SK-N-SH (cell line): Measurements from ENCODE around the gene RASL11B. TPM values are rescaled to one million over a fixed set of nuclear protein-coding genes. Genes with fewer than 3 reads are reported as not detected.

Experiments
- CTCF ChIA-PET: fragments of 300-600, 350-600 bp; formaldehyde crosslinking; extraction: SDS; loops from one replicate; lab custom pipeline; 2021; lab: Yijun Ruan, JAX
- POLR2A ChIA-PET: fragments of 350-600 bp; sonication (Branson Sonifier 250); formaldehyde crosslinking; extraction: SDS; loops from one replicate; lab custom pipeline; 2020; ENCODE audit warnings: antibody characterized with exemption, inconsistent platforms; lab: Yijun Ruan, JAX
- DNase-seq: peaks from one replicate; pipeline ENCODE4 v3.0.0; 2012
- H2AFZ ChIP-seq: fragments of 200-600 bp; sonication (generic); 2 replicates; pipeline ENCODE4 v1.8.1; 2016; ENCODE audit warnings: antibody characterized with exemption, mild to moderate bottlenecking, low read depth
- H3F3A ChIP-seq: fragments of 200-600 bp; sonication (generic); replicated peaks from 2 replicates; pipeline ENCODE3; 2016; ENCODE audit warnings: antibody characterized with exemption, mild to moderate bottlenecking; ENCODE audit not compliant: insufficient read depth
- H3K27ac ChIP-seq, 2 experiments: fragments of 200-500 bp in 1 of 2; fragments of 200-600 bp in 1 of 2; sonication (Bioruptor generic) in 1 of 2; sonication (generic), shearing (Covaris generic) in 1 of 2; 2 replicates each; pipeline versions ENCODE4 v1.5.1 to v1.6.1; 2014 to 2016; ENCODE audit warnings: low read depth in 2 of 2, inconsistent platforms in 1 of 2, low read length in 1 of 2, mild to moderate bottlenecking in 1 of 2, mixed read lengths in 1 of 2
- H3K27me3 ChIP-seq: fragments of 200-600 bp; sonication (generic), shearing (Covaris generic); 2 replicates; pipeline ENCODE4 v1.6.1; 2016; ENCODE audit warnings: mixed run types; ENCODE audit not compliant: insufficient read depth
- H3K36me3 ChIP-seq, 2 experiments: fragments of 200-500 bp in 1 of 2; fragments of 200-600 bp in 1 of 2; sonication (Bioruptor generic) in 1 of 2; sonication (generic) in 1 of 2; replicated peaks in 1 of 2; 2 replicates each; pipeline versions ENCODE3 to v1.5.1; 2014 to 2016; ENCODE audit warnings: low read length in 1 of 2, mild to moderate bottlenecking in 1 of 2; ENCODE audit not compliant: insufficient read depth in 2 of 2, control insufficient read depth in 1 of 2
- H3K4me1 ChIP-seq, 2 experiments: fragments of 200-500 bp in 1 of 2; fragments of 200-600 bp in 1 of 2; sonication (Bioruptor generic) in 1 of 2; sonication (generic), shearing (Covaris generic) in 1 of 2; 2 replicates each; pipeline versions ENCODE4 v1.5.1 to v1.6.1; 2014 to 2016; ENCODE audit warnings: low read depth in 1 of 2, low read length in 1 of 2, mixed run types in 1 of 2; ENCODE audit not compliant: insufficient read depth in 2 of 2, control insufficient read depth in 1 of 2
- H3K4me2 ChIP-seq: fragments of 200-600 bp; sonication (generic), shearing (Covaris generic); 2 replicates; pipeline ENCODE4 v1.6.1; 2017; ENCODE audit warnings: mixed run types
- H3K4me3 ChIP-seq, 2 experiments: fragments of 200-500 bp in 1 of 2; fragments of 200-600 bp in 1 of 2; sonication (Bioruptor generic) in 1 of 2; sonication (generic), shearing (Covaris generic) in 1 of 2; 2 replicates each; pipeline versions ENCODE4 v1.5.1 to v1.8.1; 2014 to 2016; ENCODE audit warnings: low read depth in 2 of 2, inconsistent platforms in 1 of 2, low read length in 1 of 2, mild to moderate bottlenecking in 1 of 2, mixed read lengths in 1 of 2, moderate library complexity in 1 of 2
- H3K79me2 ChIP-seq: fragments of 200-600 bp; sonication (generic); 2 replicates; pipeline ENCODE4 v1.8.1; 2017; ENCODE audit warnings: mild to moderate bottlenecking; ENCODE audit not compliant: insufficient read depth
- H3K9ac ChIP-seq: fragments of 200-600 bp; sonication (generic); 2 replicates; pipeline ENCODE4 v1.6.1; 2017; ENCODE audit warnings: mixed run types
- H3K9me2 ChIP-seq: fragments of 200-600 bp; sonication (generic); 2 replicates; pipeline ENCODE4 v1.6.1; 2017; ENCODE audit warnings: mixed run types
- H3K9me3 ChIP-seq: fragments of 200-600 bp; sonication (generic); 2 replicates; pipeline ENCODE4 v1.6.1; 2017; ENCODE audit warnings: mixed run types, mild to moderate bottlenecking, moderate library complexity
- H4K20me1 ChIP-seq: fragments of 200-600 bp; sonication (generic); 2 replicates; pipeline ENCODE4 v1.6.1; 2017; ENCODE audit warnings: mild to moderate bottlenecking, mixed run types; ENCODE audit not compliant: insufficient read depth
- CHD2 ChIP-seq: fragments of 150-350 bp; IDR thresholded peaks from 2 replicates; pipeline ENCODE4 v1.6.1; 2018; ENCODE audit warnings: low read length; ENCODE audit not compliant: partially characterized antibody
- ELF1 ChIP-seq: IDR thresholded peaks from 2 replicates; pipeline ENCODE4 v1.4.0; 2012
- EP300 ChIP-seq, 2 experiments: IDR thresholded peaks; 2 replicates each; pipeline versions ENCODE4 v1.4.0 to v1.6.1; 2012; ENCODE audit warnings: borderline replicate concordance in 1 of 2, low read depth in 1 of 2, low read length in 1 of 2
- EZH2phosphoT487 ChIP-seq: fragments of 200-600 bp; sonication (generic); IDR thresholded peaks from 2 replicates; pipeline ENCODE4 v1.6.1; 2017; ENCODE audit warnings: low read depth, mixed run types, mild to moderate bottlenecking, antibody characterized with exemption, moderate library complexity, borderline replicate concordance
- FOSL2 ChIP-seq: IDR thresholded peaks from 2 replicates; pipeline ENCODE4 v1.4.0; 2012; ENCODE audit warnings: low read depth, mild to moderate bottlenecking, moderate library complexity, borderline replicate concordance
- GABPA ChIP-seq: IDR thresholded peaks from 2 replicates; pipeline ENCODE4 v1.4.0; 2012; ENCODE audit warnings: low read depth, mild to moderate bottlenecking
- JUND ChIP-seq: IDR thresholded peaks from 2 replicates; pipeline ENCODE4 v1.4.0; 2012
- MAX ChIP-seq: IDR thresholded peaks from 2 replicates; pipeline ENCODE4 v1.4.0; 2012; ENCODE audit warnings: low read depth
- PBX3 ChIP-seq: IDR thresholded peaks from 2 replicates; pipeline ENCODE4; 2012
- RAD21 ChIP-seq: IDR thresholded peaks from 2 replicates; pipeline ENCODE4 v1.6.1; 2012; ENCODE audit warnings: mild to moderate bottlenecking, low read length
- RCOR1 ChIP-seq: fragments of 150-350 bp; IDR thresholded peaks from 2 replicates; pipeline ENCODE4 v1.6.1; 2017; ENCODE audit warnings: antibody characterized with exemption, low read length
- SIN3A ChIP-seq: IDR thresholded peaks from 2 replicates; pipeline ENCODE4 v1.6.1; 2012; ENCODE audit warnings: low read depth, mild to moderate bottlenecking, low read length, moderate library complexity, borderline replicate concordance
- TCF12 ChIP-seq: IDR thresholded peaks from 2 replicates; pipeline ENCODE4 v1.4.0; 2012
- TEAD4 ChIP-seq: IDR thresholded peaks from 2 replicates; pipeline ENCODE4 v1.4.0; 2012; ENCODE audit warnings: mild to moderate bottlenecking, borderline replicate concordance; ENCODE audit not compliant: insufficient read depth
- USF1 ChIP-seq: IDR thresholded peaks from 2 replicates; pipeline ENCODE4 v1.4.0; 2012; ENCODE audit warnings: low read depth, borderline replicate concordance
- WGBS: methylation state at CpG from one replicate; pipeline ENCODE4 v1.1.6; 2017; ENCODE audit warnings: low lambda C conversion rate; 5-methylcytosine and 5-hydroxymethylcytosine counted together
- polyA plus RNA-seq, 3 experiments: library from polyadenylated mRNA; depleted of rRNA; stranded (reverse); fragments of >200 nt; gene quantifications; 2 replicates each; pipeline ENCODE4 v1.2.3, GENCODE V29; 2012

RASL11B gene
- polyA plus RNA-seq, 1 of the 3 experiments (the other 2 are of a cell fraction) = 0.54 TPM

GRCh38 chr4:52836678-52837077 is 25.4 kb upstream of the RASL11B start:
- no peaks in the 10 kb centered on the region for H3K9me3 ChIP-seq
- POLR2A ChIA-PET = no interaction called here
- no peaks in the 10 kb centered on the region for H3K79me2 ChIP-seq
- no peaks in the 10 kb centered on the region for H3K9me2 ChIP-seq
- H4K20me1 ChIP-seq = no peaks in the 10 kb centered on the region
- H3K4me3 ChIP-seq = no peak overlapping the region
- WGBS = 98% methylated on average over 7 of the region's 7 CpGs
- no peak overlapping the region for H3K9ac ChIP-seq
- H3K27ac ChIP-seq = no peak overlapping the region
- TF ChIP-seq USF1 = no peak
- no peak for TF ChIP-seq EZH2phosphoT487
- TF ChIP-seq EP300 (IDR thresholded peaks at IDR 0.05; ENCODE audit: borderline replicate concordance in 1 of 2, low read depth in 1 of 2, low read length in 1 of 2) = no peak
- no peak for TF ChIP-seq TEAD4
- no peak for TF ChIP-seq ELF1
- no peak for TF ChIP-seq PBX3
- TF ChIP-seq RCOR1 = no peak
- TF ChIP-seq JUND = no peak
- TF ChIP-seq CHD2 = no peak
- TF ChIP-seq TCF12 = no peak
- TF ChIP-seq, all 33 proteins: peak for 0
- CTCF ChIA-PET = no interaction called here
- Histone ChIP-seq H3K4me1 (peaks cover 0 to 40% of the 10 kb centered on the region in 2 experiments; a peak in 2 of 4 replicates), H3K27me3 (no peaks in the 10 kb centered on the region), H3F3A (peaks cover 7% of the 10 kb centered on the region), H3K36me3 (no peaks in the 10 kb centered on the region), H3K4me2 (no peak overlapping the region), H2AFZ (no peak overlapping the region)
- DNase-seq = no peak

GRCh38 chr4:52837716-52838558 is 24.2 kb upstream of the RASL11B start:
- H3K9me3 ChIP-seq = no peaks in the 10 kb centered on the region
- peaks cover 7% of the 10 kb centered on the region for H3F3A ChIP-seq
- H3K4me1 ChIP-seq = peaks cover 0 to 50% of the 10 kb centered on the region in 2 experiments; a peak in 2 of 4 replicates
- H3K4me3 ChIP-seq = no peak overlapping the region
- H3K27me3 ChIP-seq = no peaks in the 10 kb centered on the region
- H3K9ac ChIP-seq = peak overlapping the region; percentile 15; the same call in 1 of the 2 replicates
- WGBS = 52% methylated on average over 7 of the region's 7 CpGs
- peak overlapping the region; percentile 63 for H2AFZ ChIP-seq
- CTCF ChIA-PET = no interaction called here
- POLR2A ChIA-PET = no interaction called here
- H3K4me2 ChIP-seq = peak overlapping the region; percentile 45; the same call in 1 of the 2 replicates
- H4K20me1 ChIP-seq = no peaks in the 10 kb centered on the region
- no peaks in the 10 kb centered on the region for H3K79me2 ChIP-seq
- no peaks in the 10 kb centered on the region for H3K36me3 ChIP-seq
- H3K9me2 ChIP-seq = no peaks in the 10 kb centered on the region
- no peak for DNase-seq
- TF ChIP-seq TCF12 (peak; percentile 39; the same call in 1 of the 2 replicates), FOSL2 (peak; percentile 33; the same call in 1 of the 2 replicates), SIN3A (0 out of 2 replicates have a peak, but pooled peaks have one; percentile 30), RAD21 (no peak), MAX (no peak), ELF1 (no peak), JUND (0 out of 2 replicates have a peak, but pooled peaks have one; percentile 41), GABPA (no peak)
- H3K27ac ChIP-seq = peak overlapping the region; percentile 67 to 71
